Measurements from ENCODE around the gene FADD.

GRCh38 chr11:70183483-70184176 is 19.5 kb upstream of the FADD start:
- TF ChIP-seq PAX5 (IDR thresholded peaks at IDR 0.05; ENCODE audit: insufficient read depth, low read length, severe bottlenecking): no peak
- no peak for TF ChIP-seq POLR2A (IDR thresholded peaks at IDR 0.05; ENCODE audit: low read depth, low read length)
- TF ChIP-seq POLR2AphosphoS5 (IDR thresholded peaks at IDR 0.05; ENCODE audit: low read depth, low read length): no peak

Measured in GM12891 (cell line).